HEK293 (cell line): ENCODE results near the gene MRGPRE.

Experiments
- CTCF ChIP-seq: fragments of 450-650 bp; formaldehyde crosslinking; IDR thresholded peaks from 2 replicates; pipeline ENCODE4 v1.5.1; 2016; ENCODE audit warnings: missing biosample characterization, missing genetic modification characterization
- YY1 ChIP-seq: fragments of 450-650 bp; formaldehyde crosslinking; IDR thresholded peaks from 2 replicates; pipeline ENCODE4 v1.5.1; 2018; ENCODE audit warnings: missing biosample characterization, missing genetic modification characterization
- ZBTB49 ChIP-seq: fragments of 450-650 bp; formaldehyde crosslinking; IDR thresholded peaks from 2 replicates; pipeline ENCODE4 v1.5.1; 2016; ENCODE audit warnings: missing biosample characterization, missing genetic modification characterization, low read depth
- ZNF133 ChIP-seq: fragments of 450-650 bp; formaldehyde crosslinking; IDR thresholded peaks from 2 replicates; pipeline ENCODE4 v1.5.1; 2016; ENCODE audit warnings: missing biosample characterization, missing genetic modification characterization
- ZNF426 ChIP-seq: fragments of 450-650 bp; formaldehyde crosslinking; IDR thresholded peaks from 2 replicates; pipeline ENCODE4 v1.5.1; 2017; ENCODE audit warnings: missing biosample characterization, missing genetic modification characterization, mild to moderate bottlenecking, inconsistent platforms, moderate library complexity
- ZNF777 ChIP-seq: fragments of 450-650 bp; formaldehyde crosslinking; IDR thresholded peaks from 2 replicates; pipeline ENCODE4 v1.5.1; 2017; ENCODE audit warnings: missing biosample characterization, missing genetic modification characterization, borderline replicate concordance
- ZSCAN23 ChIP-seq: fragments of 450-650 bp; formaldehyde crosslinking; IDR thresholded peaks from 2 replicates; pipeline ENCODE4 v1.5.1; 2016; ENCODE audit warnings: missing biosample characterization, missing genetic modification characterization

GRCh38 chr11:3227568-3228444 lies 4.4 kb downstream of the MRGPRE start:
- TF ChIP-seq ZNF133 (tag by site-specific recombination), result no peak
- no peak for TF ChIP-seq ZNF777
- no peak for TF ChIP-seq CTCF
- TF ChIP-seq ZNF426 (tag by site-specific recombination), result no peak
- TF ChIP-seq ZBTB49, result no peak
- no peak for TF ChIP-seq ZSCAN23 (tag by site-specific recombination)
- TF ChIP-seq YY1 (tag by site-specific recombination), result no peak
